ENCODE data around the gene BLMH.

The BLMH gene, protein sequence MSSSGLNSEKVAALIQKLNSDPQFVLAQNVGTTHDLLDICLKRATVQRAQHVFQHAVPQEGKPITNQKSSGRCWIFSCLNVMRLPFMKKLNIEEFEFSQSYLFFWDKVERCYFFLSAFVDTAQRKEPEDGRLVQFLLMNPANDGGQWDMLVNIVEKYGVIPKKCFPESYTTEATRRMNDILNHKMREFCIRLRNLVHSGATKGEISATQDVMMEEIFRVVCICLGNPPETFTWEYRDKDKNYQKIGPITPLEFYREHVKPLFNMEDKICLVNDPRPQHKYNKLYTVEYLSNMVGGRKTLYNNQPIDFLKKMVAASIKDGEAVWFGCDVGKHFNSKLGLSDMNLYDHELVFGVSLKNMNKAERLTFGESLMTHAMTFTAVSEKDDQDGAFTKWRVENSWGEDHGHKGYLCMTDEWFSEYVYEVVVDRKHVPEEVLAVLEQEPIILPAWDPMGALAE

DNA sequence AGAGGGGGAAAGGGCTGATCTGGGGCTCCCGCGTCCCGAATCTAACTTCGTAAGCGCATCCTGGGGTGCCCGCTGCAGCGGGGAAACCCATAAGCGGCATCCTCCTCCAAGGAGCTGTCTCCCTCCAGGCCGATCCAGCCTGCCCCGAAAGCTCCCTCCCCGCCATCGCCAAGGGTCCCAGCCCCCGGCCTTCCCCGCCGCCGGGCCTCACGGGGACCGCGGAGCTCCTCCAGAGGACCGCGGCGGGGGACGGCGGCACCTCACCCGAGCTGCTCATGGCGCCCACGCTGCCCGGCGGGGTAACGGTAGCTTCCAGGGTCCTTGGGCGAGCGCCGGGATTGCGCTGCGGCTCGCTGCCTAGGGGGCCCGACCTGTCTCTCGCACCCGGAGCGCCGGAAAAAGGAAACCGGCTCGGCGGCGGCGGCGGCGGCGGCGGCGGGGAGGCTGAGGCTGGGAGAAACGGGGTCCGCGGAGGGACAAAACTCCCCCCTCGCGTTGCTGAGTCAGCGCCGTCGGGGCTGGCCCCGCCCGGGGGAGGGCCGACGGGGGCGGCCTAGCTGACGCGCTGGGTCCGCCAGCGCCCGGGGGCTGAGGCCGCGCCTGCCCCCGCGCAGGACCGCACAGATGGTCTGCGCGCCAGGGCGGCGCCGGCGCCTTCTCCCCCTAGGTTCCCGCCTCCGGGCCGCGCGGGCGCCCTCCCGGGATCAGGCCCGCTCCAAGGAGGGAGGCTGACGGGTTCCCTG lies at the start of gene BLMH:
Gene BLMH, minus strand, starts transcription at position 402 of the 743 bp plus-strand sequence. Its CDS starts 125 bp downstream, at position 277.
- DNase-seq (ENCODE audit: low spot score in 2 of 2) (peak; percentile 50 to 71), ATAC-seq (ENCODE audit: low read depth) (peak; percentile 83)
- no peaks in the 10 kb centered on the region for H3K9me3 Mint-ChIP-seq
- H3K27ac Mint-ChIP-seq: no peak within 1 kb of the TSS
- peaks cover 2% of the 10 kb centered on the region for H3K36me3 Mint-ChIP-seq
- H3K4me3 Mint-ChIP-seq: peak within 1 kb of the TSS; percentile 85
- H3K4me1 Mint-ChIP-seq: peaks cover 5% of the 10 kb centered on the region
- no peaks in the 10 kb centered on the region for H3K27me3 Mint-ChIP-seq

DNA sequence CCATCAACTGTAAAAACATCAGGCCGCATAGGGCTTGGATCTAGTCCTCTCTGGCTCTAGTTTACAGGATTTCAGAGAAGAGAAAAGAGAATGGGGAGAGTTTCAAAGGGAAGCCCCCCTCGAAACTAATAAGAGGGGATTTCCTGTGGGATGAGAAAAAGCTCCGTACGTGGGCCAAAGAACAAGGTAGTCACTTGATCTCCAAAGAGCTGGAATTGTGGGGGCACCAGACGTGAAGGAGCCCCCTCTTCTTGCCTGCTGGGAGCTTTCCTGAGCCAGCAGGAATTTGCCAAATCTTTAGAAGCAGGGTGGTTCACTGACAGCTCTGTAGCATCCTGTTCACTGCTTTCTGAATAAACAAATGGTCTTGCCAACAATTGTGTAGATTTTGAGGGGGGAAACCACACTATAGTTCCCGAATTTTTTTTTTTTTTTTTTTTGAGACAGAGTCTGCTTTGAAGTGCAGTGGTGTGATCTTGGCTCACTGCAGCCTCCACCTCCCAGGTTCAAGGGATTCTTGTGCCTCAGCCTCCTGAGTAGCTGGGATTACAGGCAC lies 49.1 kb upstream of the BLMH start:
- Mint-ChIP-seq H3K4me1 (peaks cover 9% of the 10 kb centered on the region), H3K27me3 (peaks cover 2% of the 10 kb centered on the region), H3K9me3 (no peaks in the 10 kb centered on the region), H3K27ac (no peak overlapping the region), H3K4me3 (no peak overlapping the region), H3K36me3 (no peaks in the 10 kb centered on the region)
- ATAC-seq (ENCODE audit: low read depth) (no peak), DNase-seq (ENCODE audit: low spot score in 2 of 2) (no peak)

DNA sequence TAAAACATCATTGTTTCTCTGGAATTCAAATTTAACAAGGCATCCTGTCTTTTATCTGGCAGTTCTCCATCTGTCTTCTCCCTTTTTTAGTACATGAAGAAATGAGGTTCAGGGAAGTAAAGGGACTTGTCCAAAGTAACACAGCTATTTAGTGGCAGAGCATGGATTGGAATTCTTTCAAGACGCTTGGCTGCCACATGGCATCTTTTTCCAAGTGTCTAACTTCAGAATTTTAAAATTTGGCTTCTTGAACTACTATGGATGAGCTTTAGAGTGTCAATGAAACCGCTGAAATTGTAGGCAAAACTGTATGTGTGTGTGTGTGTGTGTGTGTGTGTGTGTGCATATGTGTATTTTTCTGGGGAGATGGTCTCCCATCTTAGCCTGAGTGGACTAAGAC lies 47.3 kb upstream of the BLMH start:
- Mint-ChIP-seq H3K4me3 (no peak overlapping the region), H3K4me1 (peaks cover 9% of the 10 kb centered on the region), H3K27ac (no peak overlapping the region), H3K36me3 (no peaks in the 10 kb centered on the region), H3K9me3 (no peaks in the 10 kb centered on the region), H3K27me3 (peaks cover 2% of the 10 kb centered on the region)
- ATAC-seq (ENCODE audit: low read depth): no peak
- no peak for DNase-seq (ENCODE audit: low spot score in 2 of 2)

DNA sequence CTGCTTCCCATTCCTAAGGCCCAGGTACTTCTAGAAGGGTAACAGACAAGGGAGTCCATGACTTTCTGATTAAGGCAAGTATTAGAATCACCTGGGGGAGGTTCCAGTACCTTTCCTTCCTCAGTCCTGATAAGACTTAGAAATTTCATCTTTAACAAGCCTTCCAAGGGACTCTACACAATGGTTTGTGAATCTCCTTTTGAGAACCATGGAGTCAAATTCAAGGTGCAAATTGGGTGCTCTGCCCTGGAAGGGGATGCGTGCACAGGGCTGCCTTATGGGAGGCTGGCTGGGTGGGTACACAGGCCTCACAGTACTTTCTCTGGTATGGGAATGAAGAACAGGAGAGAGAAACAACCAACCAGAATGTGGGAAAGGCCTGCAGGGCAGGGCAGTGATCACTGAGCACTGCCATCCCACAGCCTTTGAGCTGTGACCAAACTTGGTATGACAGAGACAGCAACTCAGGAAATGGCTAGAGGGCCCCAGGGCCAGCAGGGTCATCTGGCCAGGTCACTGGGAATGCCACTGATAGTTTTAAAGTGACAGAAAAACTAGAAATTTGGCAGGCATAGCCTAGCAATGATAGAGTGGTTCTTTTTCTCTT lies 45.8 kb upstream of the BLMH start:
- Mint-ChIP-seq H3K36me3 (no peaks in the 10 kb centered on the region), H3K9me3 (no peaks in the 10 kb centered on the region)

DNA sequence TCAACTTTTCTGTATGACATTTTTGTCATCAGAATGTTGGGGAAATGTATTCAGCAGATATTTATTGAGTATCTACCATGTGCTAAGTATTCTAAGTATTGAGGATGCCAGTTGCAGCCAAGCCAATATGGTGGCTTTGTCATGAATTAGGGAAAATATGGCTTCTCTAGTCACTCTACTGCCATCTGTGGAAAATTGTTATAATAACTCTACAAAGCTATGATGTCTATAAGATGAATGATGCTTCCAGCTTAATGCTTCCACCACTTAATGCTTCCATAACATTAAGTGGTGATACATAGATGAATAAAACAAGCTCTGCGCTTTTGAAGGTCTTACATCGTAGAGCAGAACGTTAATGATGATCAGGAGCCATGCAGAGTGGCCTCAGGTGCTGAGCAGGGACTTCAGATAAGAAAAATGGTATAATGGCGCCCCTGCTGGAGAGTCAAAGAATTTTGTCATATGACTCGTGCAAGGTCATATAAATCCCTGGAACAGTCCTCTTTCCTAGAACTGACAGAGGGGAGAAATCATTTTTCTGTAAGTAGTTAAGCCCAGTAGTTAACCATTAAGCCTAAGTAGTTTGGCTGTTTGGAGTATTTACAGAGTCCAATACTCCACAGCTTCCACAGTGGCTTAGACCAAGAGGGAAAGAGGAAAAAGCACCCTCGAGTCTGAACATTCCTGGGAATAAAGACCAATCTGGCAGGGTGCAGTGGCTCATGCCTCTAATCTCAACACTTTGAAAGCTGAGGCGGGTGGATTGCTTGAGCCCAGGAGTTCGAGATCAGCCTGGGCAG lies 44.8 kb upstream of the BLMH start:
- peak; percentile 41 to 46 for DNase-seq (ENCODE audit: low spot score in 2 of 2)
- no peak overlapping the region for H3K4me3 Mint-ChIP-seq
- ATAC-seq (ENCODE audit: low read depth): peak; percentile 64
- H3K27ac Mint-ChIP-seq: no peak overlapping the region
- H3K4me1 Mint-ChIP-seq: peaks cover 15% of the 10 kb centered on the region
- no peaks in the 10 kb centered on the region for H3K9me3 Mint-ChIP-seq
- no peaks in the 10 kb centered on the region for H3K36me3 Mint-ChIP-seq
- H3K27me3 Mint-ChIP-seq: peaks cover 9% of the 10 kb centered on the region

More for the DNA sequence above, 45.8 kb upstream of the BLMH start:
- ATAC-seq (ENCODE audit: low read depth) (no peak), DNase-seq (ENCODE audit: low spot score in 2 of 2) (no peak)
- no peak overlapping the region for H3K4me3 Mint-ChIP-seq
- no peak overlapping the region for H3K27ac Mint-ChIP-seq
- H3K4me1 Mint-ChIP-seq: peaks cover 12% of the 10 kb centered on the region
- H3K27me3 Mint-ChIP-seq: peaks cover 7% of the 10 kb centered on the region

DNA sequence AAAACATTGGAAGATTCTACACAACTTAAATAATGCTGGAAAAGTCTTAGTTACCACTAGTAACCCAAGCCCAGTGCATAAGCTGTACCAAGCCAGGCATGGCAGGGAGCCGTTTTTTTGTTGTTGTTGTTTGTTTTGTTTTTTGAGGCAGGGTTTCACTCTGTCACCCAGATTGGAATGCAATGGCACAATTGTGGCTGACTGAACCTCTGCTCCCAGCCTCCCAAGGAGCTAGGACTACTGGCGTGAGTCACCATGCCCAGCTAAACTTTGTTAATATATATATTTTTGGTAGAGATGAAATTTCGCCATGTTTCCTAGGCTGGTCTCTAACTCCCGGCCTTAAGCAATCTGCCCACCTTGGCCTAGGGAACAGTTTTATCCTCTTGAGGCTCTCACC lies 42.7 kb upstream of the BLMH start:
- DNase-seq (ENCODE audit: low spot score in 2 of 2) (no peak), ATAC-seq (ENCODE audit: low read depth) (no peak)
- Mint-ChIP-seq H3K36me3 (no peaks in the 10 kb centered on the region), H3K4me1 (peaks cover 10% of the 10 kb centered on the region), H3K27me3 (peaks cover 9% of the 10 kb centered on the region), H3K9me3 (no peaks in the 10 kb centered on the region), H3K27ac (no peak overlapping the region), H3K4me3 (no peak overlapping the region)

DNA sequence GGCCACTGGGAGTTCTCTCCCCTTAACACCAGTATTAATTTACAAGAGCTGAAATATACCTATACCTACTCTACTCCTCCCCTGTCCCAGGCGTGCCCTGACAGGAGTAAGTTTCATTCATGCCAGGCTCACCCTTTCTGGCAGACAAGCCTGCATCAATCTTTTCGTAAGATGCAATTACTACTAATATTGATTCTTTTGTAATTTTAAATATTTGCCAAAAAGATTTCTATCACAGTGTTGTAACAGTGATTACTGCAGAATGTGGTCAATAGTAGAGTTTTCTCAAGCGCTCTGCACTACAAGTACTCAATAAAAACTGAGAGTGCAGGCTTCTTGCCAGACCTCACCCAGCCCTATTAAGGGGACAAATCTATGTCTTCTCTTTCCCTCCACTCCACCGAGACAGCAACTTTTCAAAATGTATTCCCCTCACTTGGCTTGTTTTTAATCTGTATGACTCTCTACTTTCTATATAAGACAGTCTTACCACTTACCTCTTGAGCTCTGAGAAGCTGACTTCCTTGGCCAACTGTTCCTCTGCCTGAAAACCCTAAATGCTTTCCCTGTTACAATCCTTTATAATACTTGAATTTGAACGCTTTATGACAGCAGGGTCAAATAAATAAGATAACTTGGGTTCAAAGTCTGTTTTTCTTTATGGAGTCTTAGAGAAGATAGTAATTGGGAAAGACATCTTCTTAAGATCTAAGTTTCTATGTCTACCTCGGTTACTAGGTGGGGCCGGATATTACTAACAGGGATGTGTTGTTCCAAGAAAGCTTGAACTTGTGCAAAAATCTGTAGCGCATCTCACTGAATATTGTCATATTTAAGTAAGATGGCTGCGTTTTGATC lies 42.0 kb upstream of the BLMH start, which contains the start of gene TMIGD1:
Gene TMIGD1, minus strand, starts transcription at position 555 of the 858 bp plus-strand sequence. CDS start 1,924 bp downstream, outside the sequence.
- Mint-ChIP-seq H3K36me3 (no peaks in the 10 kb centered on the region), H3K4me3 (no peak within 1 kb of the TSS), H3K4me1 (peaks cover 10% of the 10 kb centered on the region), H3K27me3 (peaks cover 12% of the 10 kb centered on the region), H3K27ac (no peak within 1 kb of the TSS), H3K9me3 (no peaks in the 10 kb centered on the region)
- DNase-seq (ENCODE audit: low spot score in 2 of 2) (no peak), ATAC-seq (ENCODE audit: low read depth) (no peak)

DNA sequence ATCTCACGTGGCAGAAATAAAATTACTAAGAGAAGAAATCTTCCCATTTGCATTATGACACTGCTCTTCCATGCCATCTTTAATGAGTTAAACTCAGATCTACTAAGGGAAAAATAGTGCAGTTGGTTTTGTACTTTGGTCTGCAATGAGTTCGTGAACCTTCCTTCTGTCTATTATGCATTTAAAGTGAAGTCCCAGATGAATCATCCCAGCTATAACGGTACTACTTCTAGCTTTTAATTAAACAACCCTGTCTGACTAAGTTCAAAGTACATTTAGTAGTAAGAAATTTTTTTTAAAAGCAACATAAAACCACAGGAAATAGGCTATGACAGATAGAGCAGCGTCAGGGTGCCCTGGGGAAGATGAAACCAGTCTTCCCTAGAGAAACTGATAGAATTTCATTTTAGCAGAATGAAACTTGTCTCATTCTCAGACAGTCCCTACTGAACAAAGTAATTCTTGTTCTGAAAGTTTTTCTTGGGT lies 40.4 kb upstream of the BLMH start:
- H3K27me3 Mint-ChIP-seq: peaks cover 13% of the 10 kb centered on the region
- peaks cover 10% of the 10 kb centered on the region for H3K4me1 Mint-ChIP-seq
- no peak overlapping the region for H3K4me3 Mint-ChIP-seq
- H3K27ac Mint-ChIP-seq: no peak overlapping the region
- H3K36me3 Mint-ChIP-seq: no peaks in the 10 kb centered on the region
- H3K9me3 Mint-ChIP-seq: no peaks in the 10 kb centered on the region
- peak; percentile 69 for ATAC-seq (ENCODE audit: low read depth)
- DNase-seq (ENCODE audit: low spot score in 2 of 2): no peak

DNA sequence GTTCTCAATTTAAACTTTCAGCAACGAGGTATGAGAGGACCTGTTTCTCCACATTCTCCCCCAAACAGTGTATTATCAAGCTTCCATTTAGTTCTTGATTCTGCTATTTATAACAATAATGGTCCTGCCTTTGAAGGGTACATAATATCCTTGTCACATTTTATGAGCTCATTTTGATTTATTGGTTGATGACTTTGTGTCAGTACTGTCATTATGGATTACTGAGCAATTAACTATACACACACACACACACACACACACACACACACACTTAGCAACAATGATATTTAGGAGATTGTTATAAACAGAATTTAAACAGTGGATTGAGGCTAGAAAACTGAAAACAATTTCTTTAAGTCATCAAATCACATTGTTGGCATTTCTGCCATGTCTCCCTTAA lies 35.1 kb upstream of the BLMH start:
- H3K4me3 Mint-ChIP-seq: no peak overlapping the region
- no peaks in the 10 kb centered on the region for H3K36me3 Mint-ChIP-seq
- H3K9me3 Mint-ChIP-seq: no peaks in the 10 kb centered on the region
- DNase-seq (ENCODE audit: low spot score in 2 of 2) (no peak), ATAC-seq (ENCODE audit: low read depth) (no peak)
- peaks cover 11% of the 10 kb centered on the region for H3K27me3 Mint-ChIP-seq
- H3K27ac Mint-ChIP-seq: no peak overlapping the region
- H3K4me1 Mint-ChIP-seq: peaks cover 10% of the 10 kb centered on the region

DNA sequence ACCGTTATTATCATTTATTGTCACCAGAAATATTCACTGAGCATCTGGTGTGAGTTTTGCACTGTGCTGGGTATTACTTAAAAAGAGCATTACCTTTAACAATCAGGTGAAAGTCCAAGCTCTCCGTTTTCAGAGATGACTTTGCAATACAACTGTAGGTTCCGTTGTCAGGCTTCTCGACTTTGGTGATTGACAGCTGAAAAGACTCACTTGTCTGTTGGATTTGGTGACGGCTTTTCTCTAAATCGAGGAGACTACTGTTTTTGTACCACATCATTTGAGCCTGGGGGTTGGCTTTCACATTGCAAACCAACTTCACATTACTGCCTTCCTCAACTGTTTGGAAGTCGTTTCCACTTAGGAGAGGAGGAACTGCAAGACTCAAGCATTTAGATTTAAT lies 33.0 kb upstream of the BLMH start:
- no peaks in the 10 kb centered on the region for H3K36me3 Mint-ChIP-seq
- H3K9me3 Mint-ChIP-seq: no peaks in the 10 kb centered on the region
- no peak overlapping the region for H3K27ac Mint-ChIP-seq
- H3K4me3 Mint-ChIP-seq: no peak overlapping the region
- ATAC-seq (ENCODE audit: low read depth) (no peak), DNase-seq (ENCODE audit: low spot score in 2 of 2) (no peak)
- peaks cover 11% of the 10 kb centered on the region for H3K27me3 Mint-ChIP-seq
- peaks cover 10% of the 10 kb centered on the region for H3K4me1 Mint-ChIP-seq

DNA sequence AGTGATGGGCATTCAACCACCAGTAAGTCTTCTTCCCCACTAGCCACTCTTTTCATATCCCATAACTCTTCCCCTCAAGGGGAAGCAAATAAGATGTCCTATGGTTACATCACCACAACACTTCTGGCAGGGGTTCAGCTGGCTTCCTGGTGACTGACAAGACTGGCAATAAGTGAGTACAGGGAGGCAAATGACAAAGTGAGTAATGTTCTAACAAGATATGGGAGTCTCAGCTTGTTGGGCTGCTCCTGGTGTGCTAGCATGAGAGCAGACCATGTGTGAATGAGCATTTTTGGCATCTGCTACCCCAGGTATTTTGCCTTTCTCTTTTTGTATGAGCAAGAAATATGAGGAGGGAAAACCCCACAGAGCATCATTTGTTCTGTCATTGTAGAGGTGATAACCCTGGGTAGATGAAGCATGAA lies 32.2 kb upstream of the BLMH start:
- no peaks in the 10 kb centered on the region for H3K36me3 Mint-ChIP-seq

DNA sequence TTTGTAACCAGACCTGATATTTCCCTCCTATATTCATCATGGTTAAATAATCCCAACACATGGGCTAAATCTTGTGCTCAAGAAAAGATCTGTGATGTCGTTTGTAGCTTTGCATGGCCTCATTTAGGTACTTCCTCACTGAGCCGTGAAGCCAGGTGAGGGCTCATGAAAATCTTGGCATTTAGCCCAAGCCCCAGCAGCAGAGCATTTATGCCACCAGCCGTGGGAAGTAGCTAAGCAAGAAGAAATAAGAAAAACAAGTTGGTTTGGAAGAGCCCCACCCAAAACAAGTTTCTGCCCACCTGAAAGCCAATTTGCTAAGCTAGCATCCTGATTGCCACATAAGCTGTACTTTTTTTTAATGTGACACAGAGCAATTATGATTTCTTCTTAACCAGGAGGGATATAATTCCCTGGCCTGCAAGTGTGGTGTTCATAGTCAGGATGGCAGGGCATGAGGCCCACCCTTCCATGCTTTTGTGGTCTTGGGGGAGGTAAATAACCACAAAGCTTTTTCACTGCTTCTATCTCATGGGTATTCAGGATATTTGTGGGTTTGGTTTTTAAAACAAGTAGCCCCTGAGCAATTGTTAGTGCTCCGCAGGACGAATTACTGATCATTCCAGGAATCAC lies 31.6 kb upstream of the BLMH start:
- H3K4me1 Mint-ChIP-seq: peaks cover 10% of the 10 kb centered on the region
- ATAC-seq (ENCODE audit: low read depth) (peak; percentile 76), DNase-seq (ENCODE audit: low spot score in 2 of 2) (peak in 1 of 2 donors; percentile 14)
- no peaks in the 10 kb centered on the region for H3K9me3 Mint-ChIP-seq
- H3K27me3 Mint-ChIP-seq: peaks cover 8% of the 10 kb centered on the region
- no peaks in the 10 kb centered on the region for H3K36me3 Mint-ChIP-seq
- H3K4me3 Mint-ChIP-seq: no peak overlapping the region
- H3K27ac Mint-ChIP-seq: peak overlapping the region; percentile 29

More for the DNA sequence above, 32.2 kb upstream of the BLMH start:
- ATAC-seq (ENCODE audit: low read depth) (peak; percentile 32), DNase-seq (ENCODE audit: low spot score in 2 of 2) (no peak)
- Mint-ChIP-seq H3K4me1 (peaks cover 10% of the 10 kb centered on the region), H3K27me3 (peaks cover 8% of the 10 kb centered on the region), H3K4me3 (no peak overlapping the region), H3K9me3 (no peaks in the 10 kb centered on the region), H3K27ac (peak overlapping the region; percentile 29)
